Neural crest cell (in vitro differentiated cells): ENCODE results near the gene ACVR1. TPM values are rescaled to one million over a fixed set of nuclear protein-coding genes. Genes with fewer than 3 reads are reported as not detected.

Source experiments
- DNase-seq: peaks from one replicate; pipeline ENCODE4 v3.0.0; 2021; ENCODE audit warnings: low read depth, mixed read lengths, low spot score
- H3K27ac Mint-ChIP-seq: one replicate; pipeline ENCODE4 v1.8.0; 2021; ENCODE audit warnings: mild to moderate bottlenecking, mixed read lengths; ENCODE audit not compliant: unreplicated experiment
- H3K27me3 Mint-ChIP-seq: 2 replicates; pipeline ENCODE4 v1.8.0; 2021; ENCODE audit warnings: low read depth, mild to moderate bottlenecking, mixed read lengths
- H3K36me3 Mint-ChIP-seq: 2 replicates; pipeline ENCODE4 v1.8.0; 2021; ENCODE audit warnings: low read depth, mild to moderate bottlenecking, mixed read lengths
- H3K4me1 Mint-ChIP-seq: 2 replicates; pipeline ENCODE4 v1.8.0; 2021; ENCODE audit warnings: mixed read lengths
- H3K4me3 Mint-ChIP-seq: one replicate; pipeline ENCODE4 v1.8.0; 2021; ENCODE audit warnings: mild to moderate bottlenecking, mixed read lengths
- H3K9me3 Mint-ChIP-seq: 2 replicates; pipeline ENCODE4 v1.8.0; 2021; ENCODE audit warnings: mixed read lengths
- total RNA-seq: library from RNA; stranded (reverse); gene quantifications from 2 replicates; pipeline ENCODE4 v1.2.1, GENCODE V29; 2021
- TF ChIP-seq, protein P1 (sequence below): fragments of 200-600 bp; sonication (generic); conservative IDR thresholded peaks from 2 replicates; pipeline ENCODE4 v1.5.0; 2021; ENCODE audit warnings: antibody characterized with exemption, mild to moderate bottlenecking

Gene ACVR1
- total RNA-seq, 1 donor from 2014 or later, result 12.5 TPM

DNA sequence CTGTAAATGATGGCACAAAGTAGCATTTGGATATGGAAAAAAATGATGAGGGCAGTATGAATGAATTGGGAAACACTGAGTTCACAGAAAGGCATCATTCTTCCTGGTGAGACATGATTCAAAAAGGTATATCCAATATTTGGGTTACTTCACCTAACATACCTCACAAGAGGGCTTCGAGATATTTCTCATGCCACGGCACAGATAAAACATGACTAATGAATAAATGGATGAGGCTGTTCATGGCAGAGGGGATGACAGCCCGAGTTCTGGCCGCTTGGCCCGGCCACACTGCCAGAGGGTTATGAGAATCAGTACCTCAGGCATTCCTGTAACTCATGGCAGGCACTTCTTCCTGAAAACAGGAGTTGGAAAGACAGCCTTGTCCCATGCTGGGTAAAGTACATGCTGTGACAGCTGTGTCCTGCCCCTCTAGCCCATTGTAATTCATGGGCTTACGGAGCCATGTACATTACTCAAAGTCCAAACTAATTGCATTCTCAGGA lies 131.5 kb downstream of the ACVR1 start:
- no peak overlapping the region for H3K27ac Mint-ChIP-seq
- no peaks in the 10 kb centered on the region for H3K4me1 Mint-ChIP-seq
- TF ChIP-seq, protein P1, sequence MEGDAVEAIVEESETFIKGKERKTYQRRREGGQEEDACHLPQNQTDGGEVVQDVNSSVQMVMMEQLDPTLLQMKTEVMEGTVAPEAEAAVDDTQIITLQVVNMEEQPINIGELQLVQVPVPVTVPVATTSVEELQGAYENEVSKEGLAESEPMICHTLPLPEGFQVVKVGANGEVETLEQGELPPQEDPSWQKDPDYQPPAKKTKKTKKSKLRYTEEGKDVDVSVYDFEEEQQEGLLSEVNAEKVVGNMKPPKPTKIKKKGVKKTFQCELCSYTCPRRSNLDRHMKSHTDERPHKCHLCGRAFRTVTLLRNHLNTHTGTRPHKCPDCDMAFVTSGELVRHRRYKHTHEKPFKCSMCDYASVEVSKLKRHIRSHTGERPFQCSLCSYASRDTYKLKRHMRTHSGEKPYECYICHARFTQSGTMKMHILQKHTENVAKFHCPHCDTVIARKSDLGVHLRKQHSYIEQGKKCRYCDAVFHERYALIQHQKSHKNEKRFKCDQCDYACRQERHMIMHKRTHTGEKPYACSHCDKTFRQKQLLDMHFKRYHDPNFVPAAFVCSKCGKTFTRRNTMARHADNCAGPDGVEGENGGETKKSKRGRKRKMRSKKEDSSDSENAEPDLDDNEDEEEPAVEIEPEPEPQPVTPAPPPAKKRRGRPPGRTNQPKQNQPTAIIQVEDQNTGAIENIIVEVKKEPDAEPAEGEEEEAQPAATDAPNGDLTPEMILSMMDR, result no peak
- H3K9me3 Mint-ChIP-seq, result peaks cover 7% of the 10 kb centered on the region
- no peak for DNase-seq
- H3K36me3 Mint-ChIP-seq, result peaks cover 17% of the 10 kb centered on the region
- no peaks in the 10 kb centered on the region for H3K27me3 Mint-ChIP-seq
- H3K4me3 Mint-ChIP-seq, result no peak overlapping the region

DNA sequence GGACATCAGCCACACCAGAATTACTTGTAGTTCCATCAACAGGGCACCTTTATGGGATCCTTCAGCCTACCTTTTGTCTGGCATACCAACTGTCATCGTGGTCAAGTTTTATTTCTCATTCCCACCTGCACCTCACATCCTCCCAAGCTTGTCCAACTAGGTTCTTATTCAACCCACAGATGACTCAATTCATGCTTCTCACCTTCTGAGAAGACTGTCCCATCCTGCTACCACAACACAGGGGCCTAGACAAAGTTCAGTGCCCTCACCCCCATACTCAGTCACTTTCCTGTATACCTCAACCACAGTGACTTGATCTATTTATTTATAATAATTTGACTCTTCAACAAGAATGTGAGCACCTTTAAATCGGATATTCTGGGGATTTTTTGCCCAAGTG lies 133.1 kb downstream of the ACVR1 start:
- TF ChIP-seq, protein P1, result no peak
- H3K4me1 Mint-ChIP-seq, result no peaks in the 10 kb centered on the region
- peak overlapping the region; percentile 54 for H3K27ac Mint-ChIP-seq
- DNase-seq, result no peak
- H3K36me3 Mint-ChIP-seq, result peaks cover 20% of the 10 kb centered on the region
- H3K9me3 Mint-ChIP-seq, result peaks cover 7% of the 10 kb centered on the region
- H3K4me3 Mint-ChIP-seq, result no peak overlapping the region
- H3K27me3 Mint-ChIP-seq, result no peaks in the 10 kb centered on the region

DNA sequence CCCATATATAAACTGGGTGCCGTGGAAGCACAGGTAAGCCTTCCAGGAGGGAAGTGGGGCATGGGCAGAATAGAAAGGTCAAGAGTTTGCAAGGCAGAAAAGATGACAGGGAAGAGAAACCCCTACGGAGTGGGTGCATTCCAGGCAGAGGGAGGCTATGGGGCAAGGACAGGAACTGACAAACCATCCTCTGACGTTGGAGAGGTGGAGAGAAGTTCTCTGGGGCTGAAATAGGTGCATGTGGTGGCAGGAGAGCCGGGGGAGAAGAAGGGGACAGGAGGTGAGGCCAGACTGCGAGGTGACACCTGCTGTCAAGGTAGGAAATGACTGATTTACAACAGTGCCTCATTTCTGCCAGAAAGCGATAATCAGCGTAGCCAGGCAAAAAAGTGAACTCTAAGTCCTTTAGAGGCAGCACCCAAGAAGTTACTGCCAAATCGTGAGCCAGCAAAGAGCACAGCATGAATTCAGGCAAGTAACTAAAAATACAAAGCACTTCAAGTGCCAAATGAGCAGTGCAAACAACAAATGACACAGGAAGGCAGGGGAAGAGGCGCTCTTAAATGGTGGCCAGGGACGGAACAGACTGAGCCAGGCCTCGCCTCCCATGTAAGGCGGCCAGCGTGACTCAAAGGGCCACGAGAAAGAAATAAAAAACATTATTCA lies 134.2 kb downstream of the ACVR1 start:
- Mint-ChIP-seq H3K27ac (no peak overlapping the region), H3K4me1 (no peaks in the 10 kb centered on the region), H3K4me3 (no peak overlapping the region), H3K36me3 (peaks cover 28% of the 10 kb centered on the region), H3K27me3 (no peaks in the 10 kb centered on the region), H3K9me3 (peaks cover 7% of the 10 kb centered on the region)
- DNase-seq, result no peak
- TF ChIP-seq, protein P1, result no peak

DNA sequence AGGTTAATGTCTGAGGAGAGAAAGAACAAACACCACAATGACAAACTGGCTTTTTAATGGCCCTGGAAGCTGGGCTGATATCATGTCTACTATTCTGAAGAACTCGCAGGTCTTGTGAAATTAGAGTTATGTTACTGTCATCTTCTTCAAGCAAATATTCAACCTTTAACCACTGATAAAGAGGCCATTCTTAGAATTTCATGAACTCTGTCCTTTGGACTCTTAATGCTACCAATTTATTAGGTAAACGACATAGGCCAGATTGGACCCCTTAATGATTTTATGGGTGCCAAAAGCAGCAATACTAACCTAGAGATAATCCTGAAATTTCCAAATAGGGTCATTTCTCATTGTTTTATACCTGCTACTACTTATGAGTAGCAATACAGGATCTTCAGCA lies 138.5 kb downstream of the ACVR1 start:
- peaks cover 42% of the 10 kb centered on the region for H3K36me3 Mint-ChIP-seq
- no peak overlapping the region for H3K4me3 Mint-ChIP-seq
- H3K27ac Mint-ChIP-seq, result no peak overlapping the region
- no peaks in the 10 kb centered on the region for H3K4me1 Mint-ChIP-seq
- DNase-seq, result no peak
- peaks cover 5% of the 10 kb centered on the region for H3K9me3 Mint-ChIP-seq
- TF ChIP-seq, protein P1, result no peak
- no peaks in the 10 kb centered on the region for H3K27me3 Mint-ChIP-seq

DNA sequence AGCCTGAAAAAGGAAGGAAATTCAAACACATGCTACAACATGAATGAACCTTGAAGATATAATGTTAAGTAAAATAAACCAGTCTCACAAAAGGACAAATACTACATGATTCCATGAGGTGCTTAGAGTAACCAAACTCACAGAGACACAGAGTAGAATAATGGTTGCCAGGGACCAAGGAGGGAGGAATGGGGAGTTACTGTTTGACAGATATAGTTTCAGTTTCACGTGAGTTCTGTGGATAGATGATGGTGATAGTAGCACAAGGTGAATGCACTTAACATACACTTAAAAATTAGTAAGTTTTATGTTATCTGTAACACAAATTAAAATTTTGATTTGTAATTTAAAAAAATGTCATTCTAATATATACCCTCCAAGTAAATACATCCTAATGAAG lies 140.6 kb downstream of the ACVR1 start:
- no peak for DNase-seq
- H3K36me3 Mint-ChIP-seq, result peaks cover 37% of the 10 kb centered on the region
- H3K9me3 Mint-ChIP-seq, result no peaks in the 10 kb centered on the region

More for the DNA sequence above, 140.6 kb downstream of the ACVR1 start:
- no peaks in the 10 kb centered on the region for H3K4me1 Mint-ChIP-seq
- no peak overlapping the region for H3K27ac Mint-ChIP-seq
- no peak overlapping the region for H3K4me3 Mint-ChIP-seq
- no peaks in the 10 kb centered on the region for H3K27me3 Mint-ChIP-seq
- TF ChIP-seq, protein P1, result no peak
